ENCODE data around the gene OR2S2.
"Not testable (repeated sequence)": the region's sequence is repeated elsewhere in the genome, so short reads cannot be mapped to it uniquely, and the experiment has no call there.

The OR2S2 gene

GRCh38 chr9:35944841-35945240 lies 13.1 kb downstream of the OR2S2 start:
- Mint-ChIP-seq H3K4me1 (peaks cover 33% of the 10 kb centered on the region), H3K9me3 (no peaks in the 10 kb centered on the region)

GRCh38 chr9:35944173-35944572 lies 13.8 kb downstream of the OR2S2 start:
- DNase-seq = no peak
- H3K27ac Mint-ChIP-seq = no peak overlapping the region
- no peak for ATAC-seq
- no peak overlapping the region for H3K4me3 Mint-ChIP-seq
- H3K9me3 Mint-ChIP-seq = no peaks in the 10 kb centered on the region
- no peaks in the 10 kb centered on the region for H3K27me3 Mint-ChIP-seq
- peaks cover 40% of the 10 kb centered on the region for H3K4me1 Mint-ChIP-seq

More at GRCh38 chr9:35944841-35945240, 13.1 kb downstream of the OR2S2 start:
- ATAC-seq = no peak
- Mint-ChIP-seq H3K27me3 (no peaks in the 10 kb centered on the region), H3K27ac (no peak overlapping the region), H3K4me3 (no peak overlapping the region)
- no peak for DNase-seq

- ATAC-seq (no peak), DNase-seq (no peak)
- Mint-ChIP-seq H3K27me3 (no peaks in the 10 kb centered on the region), H3K4me3 (no peak overlapping the region), H3K4me1 (peaks cover 51% of the 10 kb centered on the region), H3K27ac (no peak overlapping the region), H3K9me3 (peaks cover 2 to 3% of the 10 kb centered on the region in 2 donors)
Observed at GRCh38 chr9:35942286-35942685, 15.7 kb downstream of the OR2S2 start.

GRCh38 chr9:35940458-35941407 lies 17.2 kb downstream of the OR2S2 start:
- DNase-seq (peak in 1 of 2 donors; percentile 23), ATAC-seq (peak; percentile 70)
- H3K9me3 Mint-ChIP-seq = peaks cover 7 to 9% of the 10 kb centered on the region in 2 donors
- peaks cover 50% of the 10 kb centered on the region for H3K4me1 Mint-ChIP-seq
- H3K4me3 Mint-ChIP-seq = peak overlapping the region; percentile 47 to 64
- H3K27ac Mint-ChIP-seq = peak overlapping the region in 1 of 2 donors; percentile 14
- no peaks in the 10 kb centered on the region for H3K27me3 Mint-ChIP-seq

GRCh38 chr9:35939679-35940250 lies 18.2 kb downstream of the OR2S2 start:
- ATAC-seq = no peak
- Mint-ChIP-seq H3K27ac (no peak overlapping the region), H3K9me3 (peaks cover 7 to 9% of the 10 kb centered on the region in 2 donors)

GRCh38 chr9:35938474-35939356 lies 19.2 kb downstream of the OR2S2 start:
- Mint-ChIP-seq H3K9me3 (peaks cover 7 to 9% of the 10 kb centered on the region in 2 donors), H3K4me1 (peaks cover 40% of the 10 kb centered on the region), H3K4me3 (no peak overlapping the region), H3K27me3 (no peaks in the 10 kb centered on the region), H3K27ac (no peak overlapping the region)
- ATAC-seq (no peak), DNase-seq (no peak)

More at GRCh38 chr9:35939679-35940250, 18.2 kb downstream of the OR2S2 start:
- Mint-ChIP-seq H3K4me1 (peaks cover 40% of the 10 kb centered on the region), H3K27me3 (no peaks in the 10 kb centered on the region), H3K4me3 (peak overlapping the region in 1 of 2 donors; percentile 11)
- DNase-seq = no peak

GRCh38 chr9:35937227-35937626 lies 20.7 kb downstream of the OR2S2 start:
- peaks cover 7 to 9% of the 10 kb centered on the region in 2 donors for H3K9me3 Mint-ChIP-seq
- ATAC-seq (no peak), DNase-seq (no peak)
- no peaks in the 10 kb centered on the region for H3K27me3 Mint-ChIP-seq
- H3K4me3 Mint-ChIP-seq = no peak overlapping the region
- peaks cover 53% of the 10 kb centered on the region for H3K4me1 Mint-ChIP-seq
- no peak overlapping the region for H3K27ac Mint-ChIP-seq

- peaks cover 7 to 9% of the 10 kb centered on the region in 2 donors for H3K9me3 Mint-ChIP-seq
- peak overlapping the region in 1 of 2 donors; percentile 52 for H3K27ac Mint-ChIP-seq
- H3K4me3 Mint-ChIP-seq = no peak overlapping the region
- no peak for ATAC-seq
- DNase-seq = no peak
- no peaks in the 10 kb centered on the region for H3K27me3 Mint-ChIP-seq
- peaks cover 45% of the 10 kb centered on the region for H3K4me1 Mint-ChIP-seq
Observed at GRCh38 chr9:35935755-35936509, 22.0 kb downstream of the OR2S2 start.

- Mint-ChIP-seq H3K4me3 (no peak overlapping the region), H3K27ac (no peak overlapping the region), H3K9me3 (peaks cover 7 to 9% of the 10 kb centered on the region in 2 donors), H3K27me3 (no peaks in the 10 kb centered on the region), H3K4me1 (peaks cover 38% of the 10 kb centered on the region)
- ATAC-seq (no peak), DNase-seq (no peak)
Observed at GRCh38 chr9:35935261-35935660, 22.7 kb downstream of the OR2S2 start.

GRCh38 chr9:35934069-35934468 lies 23.9 kb downstream of the OR2S2 start:
- not testable (repeated sequence) for H3K9me3 Mint-ChIP-seq, H3K4me3 Mint-ChIP-seq, ATAC-seq, DNase-seq, H3K27ac Mint-ChIP-seq, H3K27me3 Mint-ChIP-seq
- peaks cover 26% of the 10 kb centered on the region for H3K4me1 Mint-ChIP-seq

GRCh38 chr9:35933550-35934067 lies 24.3 kb downstream of the OR2S2 start:
- DNase-seq = no peak
- no peaks in the 10 kb centered on the region for H3K27me3 Mint-ChIP-seq
- no peak for ATAC-seq
- no peak overlapping the region for H3K27ac Mint-ChIP-seq
- H3K4me3 Mint-ChIP-seq = no peak overlapping the region
- H3K4me1 Mint-ChIP-seq = peaks cover 22% of the 10 kb centered on the region
- peaks cover 7 to 9% of the 10 kb centered on the region in 2 donors for H3K9me3 Mint-ChIP-seq

- Mint-ChIP-seq H3K27ac (no peak overlapping the region), H3K27me3 (no peaks in the 10 kb centered on the region), H3K4me3 (no peak overlapping the region), H3K4me1 (peaks cover 16% of the 10 kb centered on the region), H3K9me3 (peaks cover 7 to 9% of the 10 kb centered on the region in 2 donors)
- ATAC-seq (peak; percentile 95), DNase-seq (no peak)
Observed at GRCh38 chr9:35932735-35933134, 25.2 kb downstream of the OR2S2 start.

GRCh38 chr9:35930989-35931388 lies 27.0 kb downstream of the OR2S2 start:
- no peaks in the 10 kb centered on the region for H3K9me3 Mint-ChIP-seq
- no peak overlapping the region for H3K27ac Mint-ChIP-seq
- H3K4me3 Mint-ChIP-seq = no peak overlapping the region
- H3K27me3 Mint-ChIP-seq = no peaks in the 10 kb centered on the region
- H3K4me1 Mint-ChIP-seq = peaks cover 16% of the 10 kb centered on the region
- no peak for DNase-seq
- no peak for ATAC-seq

GRCh38 chr9:35930521-35930920 lies 27.4 kb downstream of the OR2S2 start:
- Mint-ChIP-seq H3K27me3 (no peaks in the 10 kb centered on the region), H3K27ac (no peak overlapping the region), H3K4me1 (peaks cover 16% of the 10 kb centered on the region), H3K4me3 (no peak overlapping the region), H3K9me3 (no peaks in the 10 kb centered on the region)
- DNase-seq (no peak), ATAC-seq (no peak)

GRCh38 chr9:35929453-35929718 lies 28.6 kb downstream of the OR2S2 start:
- Mint-ChIP-seq H3K4me1 (peaks cover 21% of the 10 kb centered on the region), H3K27me3 (no peaks in the 10 kb centered on the region), H3K9me3 (no peaks in the 10 kb centered on the region), H3K27ac (no peak overlapping the region), H3K4me3 (no peak overlapping the region)
- ATAC-seq (no peak), DNase-seq (no peak)
